Measurements from ENCODE around the gene ZNF200.

DNA sequence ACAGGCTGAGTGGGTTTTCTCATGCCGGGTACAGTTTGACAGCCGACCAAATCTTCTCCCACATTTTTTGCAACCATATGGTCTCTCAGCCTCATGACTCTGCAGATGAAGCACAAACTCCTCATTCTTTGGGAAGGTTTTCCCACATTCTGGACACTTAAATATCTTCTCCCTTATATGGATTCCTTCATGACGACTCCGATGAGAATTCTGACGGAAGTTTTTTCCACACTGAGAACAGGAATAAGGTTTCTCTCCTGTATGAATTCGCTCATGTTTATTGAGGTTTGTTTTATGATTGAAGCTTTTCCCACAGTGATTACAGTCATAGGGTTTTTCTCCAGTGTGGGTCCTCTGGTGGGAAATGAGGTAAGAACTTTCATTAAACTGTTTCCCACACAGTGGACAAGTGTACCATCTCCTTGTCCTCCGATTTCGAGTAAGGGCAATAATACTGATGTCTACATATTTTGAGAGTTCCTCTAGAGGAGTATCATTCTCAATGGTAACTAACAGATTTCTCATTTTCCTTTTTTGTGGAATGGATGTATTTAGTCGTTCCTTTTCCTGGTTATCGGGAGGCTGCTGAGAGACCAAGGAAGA lies 10.9 kb downstream of the ZNF200 start:
- TF ChIP-seq POLR2A (IDR thresholded peaks at IDR 0.05) (no peak), POLR2AphosphoS5 (IDR thresholded peaks at IDR 0.05) (no peak), EP300 (IDR thresholded peaks at IDR 0.05; ENCODE audit: low read depth) (no peak)
- TF ChIP-seq, protein P1, sequence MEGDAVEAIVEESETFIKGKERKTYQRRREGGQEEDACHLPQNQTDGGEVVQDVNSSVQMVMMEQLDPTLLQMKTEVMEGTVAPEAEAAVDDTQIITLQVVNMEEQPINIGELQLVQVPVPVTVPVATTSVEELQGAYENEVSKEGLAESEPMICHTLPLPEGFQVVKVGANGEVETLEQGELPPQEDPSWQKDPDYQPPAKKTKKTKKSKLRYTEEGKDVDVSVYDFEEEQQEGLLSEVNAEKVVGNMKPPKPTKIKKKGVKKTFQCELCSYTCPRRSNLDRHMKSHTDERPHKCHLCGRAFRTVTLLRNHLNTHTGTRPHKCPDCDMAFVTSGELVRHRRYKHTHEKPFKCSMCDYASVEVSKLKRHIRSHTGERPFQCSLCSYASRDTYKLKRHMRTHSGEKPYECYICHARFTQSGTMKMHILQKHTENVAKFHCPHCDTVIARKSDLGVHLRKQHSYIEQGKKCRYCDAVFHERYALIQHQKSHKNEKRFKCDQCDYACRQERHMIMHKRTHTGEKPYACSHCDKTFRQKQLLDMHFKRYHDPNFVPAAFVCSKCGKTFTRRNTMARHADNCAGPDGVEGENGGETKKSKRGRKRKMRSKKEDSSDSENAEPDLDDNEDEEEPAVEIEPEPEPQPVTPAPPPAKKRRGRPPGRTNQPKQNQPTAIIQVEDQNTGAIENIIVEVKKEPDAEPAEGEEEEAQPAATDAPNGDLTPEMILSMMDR (IDR thresholded peaks at IDR 0.05): no peak
